RWPE2 (cell line): ENCODE measurements around the gene FUT7.

Experiments
- ATAC-seq: fragments of 200-7000 bp; cut with Tn5 transposase; 3 replicates; pipeline ENCODE4 v1.9.1; 2021; ENCODE audit warnings: low read depth
- DNase-seq: peaks from one replicate; pipeline ENCODE4 v3.0.0-alpha.2; 2020; ENCODE audit warnings: low spot score
- H3K27ac ChIP-seq: fragments of 450-650 bp; 2 replicates; pipeline ENCODE4 v1.5.1; 2017; ENCODE audit warnings: mild to moderate bottlenecking; ENCODE audit not compliant: poor library complexity, severe bottlenecking
- H3K27me3 ChIP-seq: fragments of 250-450 bp; sonication (Bioruptor Pico); 2 replicates; pipeline ENCODE4 v1.5.1; 2021; ENCODE audit warnings: mild to moderate bottlenecking, moderate library complexity; ENCODE audit not compliant: insufficient read depth, poor library complexity, severe bottlenecking
- H3K36me3 ChIP-seq: fragments of 250-450 bp; sonication (Bioruptor Pico); 2 replicates; pipeline ENCODE4 v1.5.1; 2020; ENCODE audit warnings: low read depth, mild to moderate bottlenecking, moderate library complexity
- H3K4me1 ChIP-seq: fragments of 250-450 bp; sonication (Bioruptor Pico); 2 replicates; pipeline ENCODE4 v1.5.1; 2021; ENCODE audit warnings: mild to moderate bottlenecking, moderate library complexity; ENCODE audit not compliant: insufficient read depth, poor library complexity, severe bottlenecking
- H3K4me3 ChIP-seq: fragments of 250-450 bp; sonication (Bioruptor Pico); 2 replicates; pipeline ENCODE4 v1.5.1; 2021; ENCODE audit warnings: mild to moderate bottlenecking, moderate library complexity; ENCODE audit not compliant: severe bottlenecking
- H3K9me3 ChIP-seq: fragments of 250-450 bp; sonication (Bioruptor Pico); 2 replicates; pipeline ENCODE4 v1.5.1; 2021; ENCODE audit warnings: mild to moderate bottlenecking, moderate library complexity; ENCODE audit not compliant: severe bottlenecking
- CTCF ChIP-seq: fragments of 450-650 bp; IDR thresholded peaks from one replicate; pipeline ENCODE4 v1.5.1; 2017; ENCODE audit warnings: mild to moderate bottlenecking, moderate library complexity; ENCODE audit not compliant: poor library complexity, severe bottlenecking

FUT7 gene

GRCh38 chr9:137039611-137040366 lies 7.9 kb upstream of the FUT7 start:
- no peak overlapping the region for H3K27ac ChIP-seq
- peaks cover under 1% of the 10 kb centered on the region for H3K4me1 ChIP-seq
- H3K36me3 ChIP-seq = peaks cover 9% of the 10 kb centered on the region
- no peaks in the 10 kb centered on the region for H3K9me3 ChIP-seq
- DNase-seq (no peak), ATAC-seq (no peak)
- H3K4me3 ChIP-seq = no peak overlapping the region
- TF ChIP-seq CTCF = no peak
- H3K27me3 ChIP-seq = no peaks in the 10 kb centered on the region

- TF ChIP-seq CTCF = no peak
- H3K4me3 ChIP-seq = no peak overlapping the region
- no peaks in the 10 kb centered on the region for H3K9me3 ChIP-seq
- no peak for DNase-seq
- no peak for ATAC-seq
- H3K4me1 ChIP-seq = peaks cover 4% of the 10 kb centered on the region
- peaks cover 9% of the 10 kb centered on the region for H3K36me3 ChIP-seq
- no peak overlapping the region for H3K27ac ChIP-seq
- no peaks in the 10 kb centered on the region for H3K27me3 ChIP-seq
These were observed 7.0 kb upstream of the FUT7 start for GRCh38 chr9:137038916-137039315.

GRCh38 chr9:137037483-137037882 lies 5.6 kb upstream of the FUT7 start:
- Histone ChIP-seq H3K27ac (no peak overlapping the region), H3K9me3 (no peaks in the 10 kb centered on the region), H3K4me3 (no peak overlapping the region), H3K4me1 (peaks cover 4% of the 10 kb centered on the region), H3K36me3 (peaks cover 9% of the 10 kb centered on the region), H3K27me3 (no peaks in the 10 kb centered on the region)
- TF ChIP-seq CTCF = no peak
- DNase-seq (no peak), ATAC-seq (no peak)

- Histone ChIP-seq H3K27me3 (no peaks in the 10 kb centered on the region), H3K4me1 (peaks cover 4% of the 10 kb centered on the region), H3K27ac (no peak overlapping the region), H3K36me3 (peaks cover 9% of the 10 kb centered on the region), H3K4me3 (no peak overlapping the region), H3K9me3 (no peaks in the 10 kb centered on the region)
- ATAC-seq (no peak), DNase-seq (no peak)
- TF ChIP-seq CTCF = no peak
These were observed 5.1 kb upstream of the FUT7 start for GRCh38 chr9:137037035-137037434.

- no peaks in the 10 kb centered on the region for H3K27me3 ChIP-seq
- H3K36me3 ChIP-seq = peaks cover 9% of the 10 kb centered on the region
- H3K4me1 ChIP-seq = peaks cover 4% of the 10 kb centered on the region
- DNase-seq = no peak
- H3K27ac ChIP-seq = no peak overlapping the region
- no peak for ATAC-seq
- no peak overlapping the region for H3K4me3 ChIP-seq
- H3K9me3 ChIP-seq = no peaks in the 10 kb centered on the region
- no peak for TF ChIP-seq CTCF
These were observed 4.0 kb upstream of the FUT7 start for GRCh38 chr9:137035937-137036336.
